ENCODE measurements around the gene SPIN1. TPM values are rescaled to one million over a fixed set of nuclear protein-coding genes. Genes with fewer than 3 reads are reported as not detected.

The SPIN1 gene
- total and polyA plus RNA-seq, 4 donors: 40.8 to 93.3 (median 60.5) TPM

GRCh38 chr9:88362681-88363080, 25.6 kb upstream of the SPIN1 start:
- Histone ChIP-seq H3K27me3 (ENCODE audit: control insufficient read depth in 1 of 2, insufficient read depth in 2 of 2, low read length in 1 of 2) (no peaks in the 10 kb centered on the region), H3K9me3 (ENCODE audit: control insufficient read depth, low read length) (no peaks in the 10 kb centered on the region), H3K4me3 (ENCODE audit: low read length in 2 of 2) (no peak overlapping the region), H3K36me3 (ENCODE audit: control insufficient read depth in 1 of 2, insufficient read depth in 2 of 2, low read length in 1 of 2) (no peaks in the 10 kb centered on the region), H3K4me1 (ENCODE audit: control insufficient read depth in 1 of 2, insufficient read depth in 2 of 2, low read length in 2 of 2) (no peaks in the 10 kb centered on the region), H3K27ac (ENCODE audit: low read depth in 1 of 2, low read length in 2 of 2) (no peak overlapping the region)
- 84 to 85% methylated on average over 2 of the region's 2 CpGs for WGBS, 2 donors
- intact Hi-C loops (cut with DNase I): no loop called here
- ATAC-seq (ENCODE audit: low FRiP score) (no peak), DNase-seq (no peak)

DNA sequence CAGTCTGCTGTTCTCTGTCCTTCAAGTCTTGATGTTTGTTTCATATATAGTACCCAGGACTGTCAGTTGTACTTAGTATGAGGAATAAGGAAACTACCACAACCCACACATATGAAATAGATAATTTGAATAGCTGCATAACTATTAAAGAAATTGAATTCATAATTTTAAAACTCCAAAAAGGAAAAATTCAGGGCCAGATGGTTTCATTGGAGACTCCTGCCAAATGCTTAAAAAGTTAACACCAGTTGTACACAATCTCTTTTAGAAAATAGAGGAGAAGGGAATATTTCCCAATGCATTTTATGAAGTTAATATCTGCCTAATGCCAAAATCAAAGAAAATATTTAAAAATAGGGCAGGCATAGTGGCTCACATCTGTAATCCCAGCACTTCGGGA, 24.6 kb upstream of the SPIN1 start:
- intact Hi-C loops (cut with DNase I): no loop called here
- Histone ChIP-seq H3K27ac (ENCODE audit: low read depth in 1 of 2, low read length in 2 of 2) (no peak overlapping the region), H3K4me3 (ENCODE audit: low read length in 2 of 2) (no peak overlapping the region), H3K9me3 (ENCODE audit: control insufficient read depth, low read length) (peaks cover under 1% of the 10 kb centered on the region), H3K4me1 (ENCODE audit: control insufficient read depth in 1 of 2, insufficient read depth in 2 of 2, low read length in 2 of 2) (no peaks in the 10 kb centered on the region), H3K27me3 (ENCODE audit: control insufficient read depth in 1 of 2, insufficient read depth in 2 of 2, low read length in 1 of 2) (no peaks in the 10 kb centered on the region), H3K36me3 (ENCODE audit: control insufficient read depth in 1 of 2, insufficient read depth in 2 of 2, low read length in 1 of 2) (no peaks in the 10 kb centered on the region)
- 76 to 88% methylated on average over 1 of the region's 1 CpG for WGBS, 2 donors
- DNase-seq (no peak), ATAC-seq (ENCODE audit: low FRiP score) (no peak)

DNA sequence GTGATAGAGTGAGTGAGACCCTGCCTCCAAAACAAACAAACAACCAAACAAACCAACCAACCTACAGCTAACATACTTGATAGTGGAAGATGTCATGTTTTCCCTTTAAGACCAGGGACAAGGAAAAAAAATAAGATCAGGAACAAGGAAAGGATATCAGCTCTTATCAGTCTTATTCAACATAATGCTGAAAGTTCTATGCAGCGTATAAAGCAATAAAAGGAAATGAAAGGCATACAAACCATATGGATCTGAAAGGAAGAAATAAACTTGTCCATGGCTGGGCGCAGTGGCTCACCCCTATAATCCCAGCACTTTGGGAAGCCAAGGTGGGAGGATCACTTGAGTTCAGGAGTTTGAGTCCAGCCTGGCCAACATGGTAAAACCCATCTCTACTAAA, 23.5 kb upstream of the SPIN1 start:
- 75 to 88% methylated on average over 2 of the region's 2 CpGs for WGBS, 2 donors
- Histone ChIP-seq H3K27me3 (ENCODE audit: control insufficient read depth in 1 of 2, insufficient read depth in 2 of 2, low read length in 1 of 2) (no peaks in the 10 kb centered on the region), H3K36me3 (ENCODE audit: control insufficient read depth in 1 of 2, insufficient read depth in 2 of 2, low read length in 1 of 2) (no peaks in the 10 kb centered on the region), H3K9me3 (ENCODE audit: control insufficient read depth, low read length) (peaks cover 2% of the 10 kb centered on the region), H3K4me3 (ENCODE audit: low read length in 2 of 2) (no peak overlapping the region), H3K27ac (ENCODE audit: low read depth in 1 of 2, low read length in 2 of 2) (no peak overlapping the region), H3K4me1 (ENCODE audit: control insufficient read depth in 1 of 2, insufficient read depth in 2 of 2, low read length in 2 of 2) (no peaks in the 10 kb centered on the region)
- intact Hi-C loops (cut with DNase I): no loop called here
- no peak for DNase-seq
- no peak for ATAC-seq (ENCODE audit: low FRiP score)

- H3K27ac ChIP-seq (ENCODE audit: low read depth in 1 of 2, low read length in 2 of 2): no peak overlapping the region
- H3K4me1 ChIP-seq (ENCODE audit: control insufficient read depth in 1 of 2, insufficient read depth in 2 of 2, low read length in 2 of 2): no peaks in the 10 kb centered on the region
- DNase-seq (no peak), ATAC-seq (ENCODE audit: low FRiP score) (no peak)
- peaks cover 2% of the 10 kb centered on the region for H3K9me3 ChIP-seq (ENCODE audit: control insufficient read depth, low read length)
- no peaks in the 10 kb centered on the region for H3K36me3 ChIP-seq (ENCODE audit: control insufficient read depth in 1 of 2, insufficient read depth in 2 of 2, low read length in 1 of 2)
- no peaks in the 10 kb centered on the region for H3K27me3 ChIP-seq (ENCODE audit: control insufficient read depth in 1 of 2, insufficient read depth in 2 of 2, low read length in 1 of 2)
- intact Hi-C loops (cut with DNase I): no loop called here
- H3K4me3 ChIP-seq (ENCODE audit: low read length in 2 of 2): no peak overlapping the region
Measured at GRCh38 chr9:88370346-88370745, 17.9 kb upstream of the SPIN1 start.

DNA sequence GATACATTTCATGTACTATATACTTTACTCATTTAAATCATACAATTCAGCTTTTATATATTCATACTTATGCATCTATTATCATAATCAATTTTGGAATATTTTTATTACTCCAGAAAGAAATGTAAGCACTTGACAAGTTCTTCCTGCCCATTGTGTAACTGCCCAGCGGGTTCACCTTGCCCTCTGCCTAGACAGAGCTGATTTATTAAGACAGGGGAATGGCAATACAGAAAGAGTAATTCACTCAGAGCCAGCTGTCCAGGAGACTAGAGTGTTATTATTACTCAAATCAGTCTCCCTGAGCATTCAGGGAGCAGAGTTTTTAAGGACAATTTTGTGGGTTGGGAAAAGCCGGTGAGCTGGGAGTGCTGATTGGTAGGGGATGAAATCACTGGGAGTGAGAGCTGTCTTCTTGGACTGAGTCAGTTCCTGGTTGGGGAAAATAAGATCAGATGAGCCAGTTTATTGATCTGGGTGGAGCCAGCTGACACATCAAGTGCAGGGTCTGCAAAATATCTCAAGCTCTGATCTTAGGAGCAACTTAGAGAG, 16.1 kb upstream of the SPIN1 start:
- Histone ChIP-seq H3K4me3 (ENCODE audit: low read length in 2 of 2) (no peak overlapping the region), H3K27me3 (ENCODE audit: control insufficient read depth in 1 of 2, insufficient read depth in 2 of 2, low read length in 1 of 2) (no peaks in the 10 kb centered on the region), H3K4me1 (ENCODE audit: control insufficient read depth in 1 of 2, insufficient read depth in 2 of 2, low read length in 2 of 2) (no peaks in the 10 kb centered on the region), H3K9me3 (ENCODE audit: control insufficient read depth, low read length) (peaks cover 2% of the 10 kb centered on the region), H3K27ac (ENCODE audit: low read depth in 1 of 2, low read length in 2 of 2) (no peak overlapping the region), H3K36me3 (ENCODE audit: control insufficient read depth in 1 of 2, insufficient read depth in 2 of 2, low read length in 1 of 2) (no peaks in the 10 kb centered on the region)
- 32 to 33% methylated on average over 2 of the region's 2 CpGs for whole genome bisulfite sequencing, 2 donors
- DNase-seq: no peak
- intact Hi-C loops (cut with DNase I): no loop called here
- no peak for ATAC-seq (ENCODE audit: low FRiP score)

DNA sequence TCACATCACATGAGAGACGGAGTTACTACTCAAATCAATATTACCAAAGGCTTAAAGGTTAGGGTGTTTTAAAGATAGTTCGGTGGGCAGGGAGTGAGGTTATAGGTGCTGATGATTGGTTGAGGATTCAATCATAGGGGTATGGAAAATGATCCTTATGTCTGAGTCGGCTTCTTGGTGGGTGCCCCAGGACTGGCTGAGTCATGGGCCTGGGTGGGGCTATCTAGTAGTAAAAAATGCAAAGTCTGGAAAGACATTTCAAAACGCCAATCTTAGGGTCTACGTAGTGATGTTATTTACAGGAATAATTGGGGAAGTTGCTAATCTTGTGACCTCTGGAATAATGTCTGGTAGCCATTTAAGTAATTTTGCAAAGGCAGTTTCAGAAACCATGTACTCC, 15.2 kb upstream of the SPIN1 start:
- ATAC-seq (ENCODE audit: low FRiP score) (no peak), DNase-seq (no peak)
- H3K36me3 ChIP-seq (ENCODE audit: control insufficient read depth in 1 of 2, insufficient read depth in 2 of 2, low read length in 1 of 2): no peaks in the 10 kb centered on the region
- H3K4me1 ChIP-seq (ENCODE audit: control insufficient read depth in 1 of 2, insufficient read depth in 2 of 2, low read length in 2 of 2): no peaks in the 10 kb centered on the region
- intact Hi-C loops (cut with DNase I): no loop called here
- no peak overlapping the region for H3K4me3 ChIP-seq (ENCODE audit: low read length in 2 of 2)
- peaks cover 2% of the 10 kb centered on the region for H3K9me3 ChIP-seq (ENCODE audit: control insufficient read depth, low read length)
- no peaks in the 10 kb centered on the region for H3K27me3 ChIP-seq (ENCODE audit: control insufficient read depth in 1 of 2, insufficient read depth in 2 of 2, low read length in 1 of 2)
- 80 to 86% methylated on average over 5 of the region's 5 CpGs for WGBS, 2 donors
- no peak overlapping the region for H3K27ac ChIP-seq (ENCODE audit: low read depth in 1 of 2, low read length in 2 of 2)

DNA sequence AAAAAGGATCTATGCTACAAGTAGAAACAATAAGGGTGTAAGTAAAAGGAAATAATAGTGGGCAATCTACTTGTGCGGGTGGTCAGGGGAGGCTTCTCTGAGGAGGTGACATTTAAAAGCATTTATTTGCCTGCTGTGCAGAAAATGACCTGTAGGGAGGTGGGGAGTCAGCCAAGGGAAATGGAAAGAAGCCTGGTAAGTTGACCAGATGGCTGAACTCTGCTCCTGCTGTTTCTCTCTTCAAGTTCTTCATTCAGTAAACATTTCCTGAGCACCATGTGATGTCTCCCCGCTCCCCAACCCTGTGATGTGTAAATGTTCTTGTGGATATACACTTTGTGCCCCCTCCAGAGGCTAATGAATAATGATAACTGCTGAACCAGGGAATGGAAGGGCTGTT, 9.9 kb upstream of the SPIN1 start:
- DNase-seq: no peak
- no peaks in the 10 kb centered on the region for H3K27me3 ChIP-seq (ENCODE audit: control insufficient read depth in 1 of 2, insufficient read depth in 2 of 2, low read length in 1 of 2)
- 39 to 63% methylated on average over 2 of the region's 2 CpGs for WGBS, 2 donors
- H3K36me3 ChIP-seq (ENCODE audit: control insufficient read depth in 1 of 2, insufficient read depth in 2 of 2, low read length in 1 of 2): no peaks in the 10 kb centered on the region
- no peaks in the 10 kb centered on the region for H3K9me3 ChIP-seq (ENCODE audit: control insufficient read depth, low read length)
- H3K4me1 ChIP-seq (ENCODE audit: control insufficient read depth in 1 of 2, insufficient read depth in 2 of 2, low read length in 2 of 2): no peaks in the 10 kb centered on the region
- no peak overlapping the region for H3K27ac ChIP-seq (ENCODE audit: low read depth in 1 of 2, low read length in 2 of 2)
- no peak for ATAC-seq (ENCODE audit: low FRiP score)
- no peak overlapping the region for H3K4me3 ChIP-seq (ENCODE audit: low read length in 2 of 2)
- intact Hi-C loops (cut with DNase I): no loop called here

GRCh38 chr9:88379352-88379751, 8.9 kb upstream of the SPIN1 start:
- H3K36me3 ChIP-seq (ENCODE audit: control insufficient read depth in 1 of 2, insufficient read depth in 2 of 2, low read length in 1 of 2): no peaks in the 10 kb centered on the region
- H3K9me3 ChIP-seq (ENCODE audit: control insufficient read depth, low read length): no peaks in the 10 kb centered on the region
- intact Hi-C loops (cut with DNase I): no loop called here

GRCh38 chr9:88380118-88380517, 8.1 kb upstream of the SPIN1 start:
- H3K36me3 ChIP-seq (ENCODE audit: control insufficient read depth in 1 of 2, insufficient read depth in 2 of 2, low read length in 1 of 2): no peaks in the 10 kb centered on the region
- intact Hi-C loops (cut with DNase I): loop anchor here (10.0 kb wide), 5 partner anchors 125 to 625 kb away; partner anchors contain the start of gene CDK20 (in 1 of the 2)
- H3K27ac ChIP-seq (ENCODE audit: low read depth in 1 of 2, low read length in 2 of 2): no peak overlapping the region
- WGBS, 2 donors: 65 to 76% methylated on average over 1 of the region's 1 CpG
- H3K9me3 ChIP-seq (ENCODE audit: control insufficient read depth, low read length): no peaks in the 10 kb centered on the region
- H3K27me3 ChIP-seq (ENCODE audit: control insufficient read depth in 1 of 2, insufficient read depth in 2 of 2, low read length in 1 of 2): no peaks in the 10 kb centered on the region
- no peak overlapping the region for H3K4me3 ChIP-seq (ENCODE audit: low read length in 2 of 2)
- no peaks in the 10 kb centered on the region for H3K4me1 ChIP-seq (ENCODE audit: control insufficient read depth in 1 of 2, insufficient read depth in 2 of 2, low read length in 2 of 2)
- no peak for ATAC-seq (ENCODE audit: low FRiP score)
- DNase-seq: no peak

More at GRCh38 chr9:88379352-88379751, 8.9 kb upstream of the SPIN1 start:
- H3K4me3 ChIP-seq (ENCODE audit: low read length in 2 of 2): no peak overlapping the region
- H3K4me1 ChIP-seq (ENCODE audit: control insufficient read depth in 1 of 2, insufficient read depth in 2 of 2, low read length in 2 of 2): no peaks in the 10 kb centered on the region
- ATAC-seq (ENCODE audit: low FRiP score) (no peak), DNase-seq (no peak)
- no peak overlapping the region for H3K27ac ChIP-seq (ENCODE audit: low read depth in 1 of 2, low read length in 2 of 2)
- WGBS, 2 donors: 78 to 85% methylated on average over 3 of the region's 3 CpGs
- H3K27me3 ChIP-seq (ENCODE audit: control insufficient read depth in 1 of 2, insufficient read depth in 2 of 2, low read length in 1 of 2): no peaks in the 10 kb centered on the region
